Stomach smooth muscle (tissue), 2 donors: ENCODE results near the gene AGER.
A peak's percentile ranks its signal among the peaks of the same experiment; 100 is the strongest.
"Not testable (repeated sequence)": the region's sequence is repeated elsewhere in the genome, so short reads cannot be mapped to it uniquely, and the experiment has no call there.

Experiments used
- H3K27ac ChIP-seq: one replicate; pipeline ENCODE4 v1.7.0; 2013; ENCODE audit warnings: mild to moderate bottlenecking, low read length, inconsistent platforms
- H3K27me3 ChIP-seq, 2 donors: one replicate each; pipeline ENCODE4 v1.7.0; 2013; ENCODE audit warnings: low read length in 2 of 2; ENCODE audit not compliant: insufficient read depth in 2 of 2, control insufficient read depth in 1 of 2
- H3K36me3 ChIP-seq, 2 donors: one replicate each; pipeline ENCODE4 v1.7.0; 2013; ENCODE audit warnings: low read length in 2 of 2; ENCODE audit not compliant: control insufficient read depth in 2 of 2, insufficient read depth in 2 of 2
- H3K4me1 ChIP-seq: one replicate; pipeline ENCODE4 v1.7.0; 2013; ENCODE audit warnings: low read length; ENCODE audit not compliant: control insufficient read depth, insufficient read depth
- H3K4me3 ChIP-seq, 2 donors: one replicate each; pipeline ENCODE4 v1.7.0; 2013; ENCODE audit warnings: low read length in 2 of 2
- H3K9ac ChIP-seq, 2 donors: one replicate each; pipeline ENCODE4 v1.7.0; 2013; ENCODE audit warnings: low read length in 2 of 2, mild to moderate bottlenecking in 1 of 2
- H3K9me3 ChIP-seq, 2 donors: one replicate each; pipeline ENCODE4 v1.7.0; 2013; ENCODE audit warnings: low read length in 2 of 2; ENCODE audit not compliant: control insufficient read depth in 2 of 2
- donor health status: healthy.
- donor health status: Pancreatic carcinoma.

AGER gene

DNA sequence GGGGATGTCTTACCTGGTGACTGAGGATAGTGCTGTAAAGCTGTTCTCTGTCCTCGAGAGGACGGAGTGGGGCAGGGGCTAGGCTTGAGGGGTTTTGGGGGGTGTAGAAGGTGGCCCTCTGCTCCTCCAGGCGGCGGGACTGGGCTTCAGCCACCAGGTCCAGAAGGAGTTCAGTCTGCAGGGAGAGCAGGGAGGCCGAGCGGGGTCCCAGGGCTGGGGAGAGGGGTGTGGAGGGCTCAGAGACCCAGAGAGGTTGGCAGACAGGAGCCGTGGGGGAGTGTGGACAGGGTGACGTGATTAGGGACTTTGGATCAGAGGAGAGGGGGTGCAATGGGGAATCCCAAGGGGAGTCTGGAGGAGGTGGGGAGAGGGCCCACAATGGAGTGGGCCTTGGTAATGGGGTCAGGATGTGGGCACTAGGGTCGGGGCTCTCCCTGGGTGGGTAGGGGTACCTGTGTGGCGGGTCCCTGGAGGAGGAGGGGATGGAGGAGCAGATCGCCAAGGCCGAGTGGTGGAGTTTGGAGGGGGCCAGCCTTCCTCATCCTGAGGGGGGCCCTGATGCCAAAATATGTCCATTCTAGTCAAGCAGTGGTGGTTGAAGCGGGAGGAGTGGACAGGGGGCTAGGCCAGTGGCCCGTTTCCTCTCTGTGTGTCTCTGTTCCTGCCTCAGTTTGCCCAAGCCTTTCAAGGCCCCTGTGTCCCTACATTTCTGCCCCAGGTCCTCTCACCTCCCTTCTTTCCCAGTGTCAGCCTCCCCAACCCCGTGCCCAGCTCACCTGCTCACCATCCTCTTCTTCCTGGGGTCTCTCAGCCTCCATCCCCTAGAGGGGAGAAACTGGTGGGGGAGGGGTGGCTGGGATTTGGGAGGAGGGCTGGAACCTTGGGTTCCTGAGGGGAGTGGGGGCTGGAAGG lies 7.9 kb upstream of the AGER start:
- peaks cover 61% of the 10 kb centered on the region for H3K4me1 ChIP-seq
- H3K27me3 ChIP-seq, result no peaks in the 10 kb centered on the region
- H3K27ac ChIP-seq, result peak overlapping the region; percentile 98
- H3K4me3 ChIP-seq, result peak overlapping the region in 1 of 2 donors; percentile 55
- H3K36me3 ChIP-seq, result peaks cover 1 to 11% of the 10 kb centered on the region in 2 donors
- no peaks in the 10 kb centered on the region for H3K9me3 ChIP-seq
- H3K9ac ChIP-seq, result peak overlapping the region; percentile 36 to 92

DNA sequence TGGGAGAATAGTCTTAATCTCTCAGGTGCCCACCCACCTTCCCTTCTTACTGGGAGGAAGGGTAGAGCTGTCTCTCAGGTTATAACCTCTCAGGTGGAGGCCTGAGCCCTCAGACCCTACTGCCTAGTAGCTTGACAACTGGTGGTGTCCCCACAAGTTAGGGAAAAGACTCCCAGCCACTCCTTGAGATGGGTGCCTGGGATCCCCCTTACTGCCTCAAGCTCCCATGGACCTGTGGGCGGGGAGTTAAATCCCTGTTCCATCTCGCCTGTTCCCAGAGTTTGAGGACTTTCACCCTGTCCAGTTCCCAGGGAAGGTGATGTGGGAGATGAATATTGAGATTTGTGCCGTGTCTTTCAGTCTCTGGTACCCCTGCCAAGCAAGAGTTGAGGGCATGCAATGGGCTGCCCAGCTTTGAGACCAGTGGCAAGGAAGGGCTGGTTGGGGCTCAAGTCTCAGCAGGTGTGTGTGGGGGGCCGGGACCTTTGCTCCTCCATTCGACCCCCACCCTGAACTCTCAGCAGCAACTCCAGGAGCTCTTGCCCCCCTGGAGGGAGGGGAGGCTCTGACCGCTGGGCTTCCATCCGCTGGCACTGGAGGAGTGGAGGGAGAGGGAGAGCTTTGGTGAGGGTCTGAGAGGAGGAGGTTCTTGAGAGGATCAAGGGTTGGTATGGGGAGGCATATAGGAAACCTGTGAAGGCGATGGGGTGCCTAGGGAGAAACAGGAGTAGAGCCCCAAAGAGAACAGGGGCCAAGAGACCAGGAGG lies 7.0 kb upstream of the AGER start:
- H3K36me3 ChIP-seq, result peaks cover 6 to 17% of the 10 kb centered on the region in 2 donors
- H3K27ac ChIP-seq, result peak overlapping the region; percentile 98
- peak overlapping the region; percentile 49 to 80 for H3K4me3 ChIP-seq
- no peaks in the 10 kb centered on the region for H3K9me3 ChIP-seq
- peak overlapping the region; percentile 92 to 94 for H3K9ac ChIP-seq
- H3K4me1 ChIP-seq, result peaks cover 59% of the 10 kb centered on the region
- H3K27me3 ChIP-seq, result no peaks in the 10 kb centered on the region

DNA sequence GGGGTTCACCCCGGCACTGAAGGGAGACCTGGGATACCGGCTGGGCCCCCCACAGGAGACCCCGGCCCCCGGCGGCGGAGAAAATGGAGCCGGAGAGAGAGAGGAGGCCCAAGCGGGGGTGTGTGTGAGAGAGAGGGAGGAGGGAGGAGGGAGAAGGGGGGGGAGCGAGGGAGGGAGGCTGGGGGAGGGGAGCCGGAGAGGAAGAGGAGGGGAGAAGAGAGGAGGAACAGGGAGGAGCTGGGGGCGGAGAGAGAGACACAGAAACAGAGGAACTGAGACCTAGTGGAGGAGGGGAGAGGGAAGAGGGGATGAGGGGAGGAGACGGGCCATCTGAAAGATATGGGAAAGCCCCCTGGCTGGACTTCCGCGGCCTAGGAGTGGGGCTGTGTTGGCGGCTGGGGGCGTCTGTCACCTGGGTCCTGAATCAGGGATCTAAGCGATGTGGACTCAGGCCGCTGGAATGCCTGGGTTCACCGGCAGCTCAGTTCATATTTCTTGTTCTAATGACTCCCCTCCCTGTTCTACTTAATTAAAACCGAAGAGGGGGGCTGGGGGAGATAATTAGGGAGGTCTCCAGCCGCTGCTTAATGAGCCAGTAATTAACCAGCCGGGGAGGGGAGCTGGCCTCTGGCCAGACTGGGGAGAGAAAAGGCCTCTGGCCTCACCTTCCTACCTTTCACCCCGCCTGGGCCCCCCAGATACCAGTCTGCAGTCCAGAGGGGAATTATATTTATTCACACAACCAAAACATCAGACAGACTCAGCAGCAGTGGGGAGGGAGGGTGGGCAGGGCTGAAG lies 6.2 kb upstream of the AGER start, which contains the start of gene PBX2:
Gene PBX2, minus strand, starts transcription at position 149 of the 798 bp plus-strand sequence. CDS start 287 bp downstream, outside the sequence.
- Histone ChIP-seq H3K4me3 (peak within 1 kb of the TSS; percentile 80 to 85), H3K9me3 (no peaks in the 10 kb centered on the region), H3K27me3 (no peaks in the 10 kb centered on the region), H3K27ac (peak within 1 kb of the TSS; percentile 98), H3K4me1 (peaks cover 58% of the 10 kb centered on the region), H3K36me3 (peaks cover 6 to 17% of the 10 kb centered on the region in 2 donors), H3K9ac (peak within 1 kb of the TSS; percentile 92 to 94)

DNA sequence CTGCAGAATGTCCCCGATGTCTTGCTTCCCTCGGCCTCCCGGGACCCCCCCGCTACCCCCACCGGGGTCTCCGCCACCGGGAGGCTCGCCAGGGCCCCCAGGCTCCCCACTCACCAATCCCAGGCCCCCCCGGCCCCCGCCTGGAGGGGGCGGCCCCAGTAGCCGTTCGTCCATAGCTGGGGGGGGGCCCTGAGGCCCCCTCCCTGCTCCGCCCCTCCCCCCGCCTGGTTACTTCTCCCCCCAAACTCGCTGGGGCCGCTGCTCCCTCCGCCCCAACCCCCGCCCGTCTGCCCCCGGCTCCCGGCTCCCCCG lies 5.6 kb upstream of the AGER start:
- peaks cover 54% of the 10 kb centered on the region for H3K4me1 ChIP-seq
- peaks cover 6 to 17% of the 10 kb centered on the region in 2 donors for H3K36me3 ChIP-seq
- H3K4me3 ChIP-seq, result peak overlapping the region; percentile 80 to 85
- H3K27ac ChIP-seq, result peak overlapping the region; percentile 98
- no peaks in the 10 kb centered on the region for H3K27me3 ChIP-seq
- no peaks in the 10 kb centered on the region for H3K9me3 ChIP-seq
- peak overlapping the region; percentile 84 to 92 for H3K9ac ChIP-seq

DNA sequence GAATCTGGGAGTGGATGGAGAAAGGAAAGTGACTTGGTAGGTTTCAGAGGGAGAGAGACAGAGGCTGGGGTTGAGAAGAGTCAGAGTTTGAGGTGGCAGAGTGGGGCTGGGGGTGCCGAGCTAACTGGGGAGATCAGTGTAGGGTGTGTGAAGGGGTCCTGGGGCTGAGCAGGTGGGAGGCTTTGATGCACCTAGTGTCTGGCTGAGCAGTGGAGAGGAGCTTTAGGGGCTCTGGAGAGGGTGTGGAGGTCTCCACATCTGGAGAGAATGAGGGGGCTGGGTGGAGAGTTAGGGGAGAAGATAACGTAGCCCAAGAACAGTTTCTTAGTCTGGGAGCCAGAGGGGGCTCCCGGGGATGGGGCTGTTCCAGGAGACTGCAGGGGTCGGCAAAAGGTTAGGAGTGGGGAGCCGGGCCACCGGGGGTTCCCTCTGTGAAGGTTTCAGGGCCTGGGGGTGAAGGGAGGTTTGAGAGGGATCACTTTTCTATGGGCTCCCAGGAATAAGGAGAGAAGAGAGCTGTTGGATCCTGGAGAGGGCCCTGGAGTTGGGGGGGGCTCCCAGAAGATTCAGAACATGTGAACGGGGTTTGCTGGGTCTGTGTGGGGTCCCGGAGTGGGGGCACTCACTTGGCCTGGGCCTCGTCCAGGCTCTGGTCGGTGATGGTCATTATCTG lies 5.2 kb upstream of the AGER start:
- peak overlapping the region; percentile 84 to 92 for H3K9ac ChIP-seq
- peak overlapping the region; percentile 80 to 85 for H3K4me3 ChIP-seq
- peaks cover 49% of the 10 kb centered on the region for H3K4me1 ChIP-seq
- H3K9me3 ChIP-seq, result no peaks in the 10 kb centered on the region
- H3K36me3 ChIP-seq, result peaks cover 6 to 17% of the 10 kb centered on the region in 2 donors
- no peaks in the 10 kb centered on the region for H3K27me3 ChIP-seq
- H3K27ac ChIP-seq, result peak overlapping the region; percentile 98

DNA sequence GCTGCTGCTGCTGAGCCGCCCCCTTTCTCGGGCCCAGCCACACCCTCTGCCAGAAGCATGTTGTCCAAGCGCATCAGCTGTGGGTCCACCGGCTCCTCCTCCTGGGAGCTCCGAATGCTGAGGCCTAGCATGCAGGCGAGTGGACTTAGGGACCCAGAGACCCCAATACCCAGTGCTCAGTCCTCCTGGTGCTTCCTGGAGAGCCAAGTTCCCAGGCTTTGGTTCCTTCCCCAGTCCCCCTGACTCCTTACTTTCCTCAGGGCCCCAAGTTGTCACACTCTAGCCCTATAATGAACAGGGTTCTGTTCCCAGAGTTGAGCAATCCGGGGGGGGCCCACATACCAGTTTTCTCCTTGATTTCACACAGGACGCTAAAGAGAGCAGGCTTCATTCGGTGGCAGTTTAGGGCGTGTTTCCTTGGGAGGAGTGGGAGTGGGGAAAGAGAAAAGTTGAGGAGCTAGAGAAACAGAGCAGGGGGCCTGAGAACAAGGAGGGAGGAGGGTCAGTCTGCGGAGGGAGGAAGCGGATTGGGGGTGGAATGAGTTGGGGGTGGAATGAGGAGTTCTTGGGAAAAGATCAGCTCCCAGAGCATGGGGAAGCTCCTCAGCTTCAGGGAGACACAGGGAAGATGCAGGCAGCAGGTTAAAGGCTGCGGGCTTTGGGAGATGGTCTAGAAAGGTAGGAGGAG lies 4.5 kb upstream of the AGER start:
- H3K9ac ChIP-seq, result peak overlapping the region; percentile 84 to 92
- no peaks in the 10 kb centered on the region for H3K9me3 ChIP-seq
- H3K36me3 ChIP-seq, result peaks cover 8 to 21% of the 10 kb centered on the region in 2 donors
- peak overlapping the region; percentile 80 to 85 for H3K4me3 ChIP-seq
- peak overlapping the region; percentile 98 for H3K27ac ChIP-seq
- H3K4me1 ChIP-seq, result peaks cover 51% of the 10 kb centered on the region
- no peaks in the 10 kb centered on the region for H3K27me3 ChIP-seq

DNA sequence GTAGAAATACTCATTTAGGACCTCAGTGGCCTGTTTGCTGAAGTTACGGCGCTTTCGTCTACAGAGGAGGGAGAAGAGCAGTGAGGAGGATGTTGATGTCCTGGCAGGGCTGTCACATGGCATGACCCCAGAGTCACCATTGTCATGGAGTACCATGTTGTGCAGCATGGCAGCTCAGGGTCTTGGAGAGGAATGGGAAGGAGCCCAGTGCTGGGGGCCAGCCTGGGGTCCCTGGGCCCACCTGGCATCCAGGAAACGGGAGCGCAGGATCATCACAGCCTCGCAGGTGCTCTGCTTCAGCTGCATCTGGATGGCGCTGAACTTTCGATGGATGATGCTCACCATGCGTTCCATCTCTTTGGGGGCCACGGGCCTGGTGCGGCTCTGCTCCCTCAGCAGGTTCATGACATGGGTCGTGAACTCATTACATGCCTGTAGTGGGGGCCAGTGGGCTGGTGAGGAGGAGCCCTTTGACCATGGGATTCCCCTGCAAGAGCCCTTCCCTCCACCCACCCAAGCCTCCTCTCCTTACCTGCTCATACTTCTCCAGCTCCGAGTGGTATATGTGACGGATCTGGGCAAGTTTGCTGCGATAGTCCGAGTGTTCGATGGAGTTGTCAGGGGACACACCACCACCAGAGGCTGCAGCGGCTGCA lies 3.8 kb upstream of the AGER start:
- H3K27ac ChIP-seq, result peak overlapping the region; percentile 98
- H3K4me3 ChIP-seq, result peak overlapping the region; percentile 80 to 85
- peaks cover 52% of the 10 kb centered on the region for H3K4me1 ChIP-seq
- not testable (repeated sequence) for H3K27me3 ChIP-seq, H3K9me3 ChIP-seq, H3K9ac ChIP-seq
- peaks cover 13 to 24% of the 10 kb centered on the region in 2 donors for H3K36me3 ChIP-seq

DNA sequence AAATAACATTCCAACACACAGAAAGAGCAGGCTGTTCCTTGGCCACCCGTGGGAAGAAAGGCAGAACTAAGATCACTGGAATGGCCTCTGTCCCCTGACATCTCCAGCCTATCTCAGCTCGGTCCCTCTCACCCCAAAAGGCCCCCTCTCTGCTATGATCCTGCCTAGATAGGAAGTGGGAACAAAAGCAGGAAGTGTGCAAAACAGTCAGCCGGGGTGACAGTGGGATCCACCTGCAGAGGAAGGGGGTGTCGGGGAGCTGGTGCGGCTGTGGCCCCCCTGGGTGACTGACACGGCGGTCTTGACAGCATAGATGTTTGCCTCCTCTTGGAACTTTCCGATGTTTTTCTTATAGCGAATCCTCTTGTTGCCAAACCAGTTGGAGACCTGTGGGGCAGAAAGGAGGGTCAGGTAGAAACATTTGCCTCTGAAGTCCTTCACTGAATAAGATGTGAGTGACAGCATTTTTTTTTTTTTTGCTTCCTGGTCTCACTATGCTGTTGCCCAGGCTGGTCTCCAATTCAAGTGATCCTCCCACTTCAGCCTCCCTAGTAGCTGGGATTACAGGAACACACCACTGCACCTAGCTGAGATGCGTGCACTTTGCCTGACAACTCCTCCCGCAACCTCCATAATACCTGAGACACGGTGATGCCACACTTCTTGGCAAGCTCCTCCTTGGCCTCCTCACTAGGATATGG lies 3.1 kb upstream of the AGER start:
- Histone ChIP-seq H3K4me3 (peak overlapping the region in 1 of 2 donors; percentile 44), H3K9me3 (no peaks in the 10 kb centered on the region), H3K36me3 (peaks cover 17 to 24% of the 10 kb centered on the region in 2 donors), H3K4me1 (peaks cover 56% of the 10 kb centered on the region), H3K27me3 (no peaks in the 10 kb centered on the region), H3K9ac (no peak overlapping the region), H3K27ac (peak overlapping the region; percentile 79)
